K562 (cell line): ENCODE results near the gene MYBPH.

Source experiments
- CREB1 ChIP-seq, 2 experiments: sonication (generic) in 1 of 2; formaldehyde crosslinking in 1 of 2; IDR thresholded peaks; 2 replicates each; pipeline versions ENCODE4 v1.6.1 to v1.8.0; 2012 to 2022; ENCODE audit warnings: inconsistent platforms in 1 of 2, mild to moderate bottlenecking in 1 of 2, missing genetic modification reagents in 1 of 2, moderate library complexity in 1 of 2
- ELF1 ChIP-seq: fragments of 200-800 bp; sonication (Bioruptor generic); IDR thresholded peaks from 2 replicates; pipeline ENCODE4 v1.6.1; 2016; ENCODE audit warnings: missing genetic modification characterization, missing compliant biosample characterization
- JUND ChIP-seq, 2 experiments: IDR thresholded peaks; 2 replicates in 1 of 2; 3 replicates in 1 of 2; pipeline ENCODE4 v1.6.1; 2011; ENCODE audit warnings: borderline replicate concordance in 2 of 2, low read depth in 2 of 2, low read length in 2 of 2, improper control_type of control experiment in 1 of 2, missing biosample characterization in 1 of 2, missing genetic modification characterization in 1 of 2, missing genetic modification reagents in 1 of 2
- MAZ ChIP-seq, 2 experiments: fragments of 450-650 bp in 1 of 2; sonication (generic) in 1 of 2; formaldehyde crosslinking; IDR thresholded peaks in 1 of 2; conservative IDR thresholded peaks in 1 of 2; 2 replicates each; pipeline versions ENCODE4 v1.4.0 to v1.5.0; 2020; ENCODE audit warnings: mild to moderate bottlenecking in 1 of 2, missing genetic modification reagents in 1 of 2
- MED1 ChIP-seq: sonication (generic); formaldehyde crosslinking; IDR thresholded peaks from 2 replicates; pipeline ENCODE4 v1.8.1; 2023; ENCODE audit warnings: missing genetic modification reagents, borderline replicate concordance
- PATZ1 ChIP-seq: fragments of 250-450 bp; sonication (Bioruptor Pico); IDR thresholded peaks from 2 replicates; pipeline ENCODE4 v1.5.0; 2020; ENCODE audit warnings: mild to moderate bottlenecking, borderline replicate concordance
- PHB ChIP-seq: fragments of 250-450 bp; sonication (Bioruptor Pico); IDR thresholded peaks from 2 replicates; pipeline ENCODE4 v1.5.0; 2021
- POLR2AphosphoS5 ChIP-seq: IDR thresholded peaks from 2 replicates; pipeline ENCODE4 v1.6.1; 2011; ENCODE audit warnings: mild to moderate bottlenecking, low read depth, low read length, moderate library complexity; ENCODE audit not compliant: control insufficient read depth, insufficient read depth
- REST ChIP-seq, 2 experiments: fragments of 450-650 bp; formaldehyde crosslinking in 1 of 2; IDR thresholded peaks; 2 replicates each; pipeline versions ENCODE4 v1.4.0 to v1.6.1; 2014 to 2020; ENCODE audit warnings: mild to moderate bottlenecking in 2 of 2, borderline replicate concordance in 1 of 2, low read depth in 1 of 2
- WHSC1 ChIP-seq: IDR thresholded peaks from one replicate; pipeline ENCODE4 v1.6.1; 2012; ENCODE audit warnings: low read length, control low read depth, inconsistent platforms
- XRCC5 ChIP-seq: fragments of 200-400 bp; formaldehyde crosslinking; IDR thresholded peaks from 2 replicates; pipeline ENCODE4 v1.6.1; 2017; ENCODE audit warnings: low read depth, mild to moderate bottlenecking, low read length
- ZNF311 ChIP-seq: fragments of 250-450 bp; sonication (Bioruptor Pico); IDR thresholded peaks from 2 replicates; pipeline ENCODE4 v1.4.0; 2020; ENCODE audit warnings: mild to moderate bottlenecking, moderate library complexity
- ZNF589 ChIP-seq: fragments of 200-800 bp; sonication (Bioruptor generic); IDR thresholded peaks from 2 replicates; pipeline ENCODE4 v1.6.1; 2016; ENCODE audit warnings: low read depth, missing genetic modification characterization, missing compliant biosample characterization
- TF ChIP-seq, protein P1 (sequence below), 2 experiments: fragments of 450-650 bp in 1 of 2; sonication (generic) in 1 of 2; formaldehyde crosslinking in 1 of 2; IDR thresholded peaks; 2 replicates each; pipeline versions ENCODE4 v1.7.1 to v1.9.0; 2016 to 2022; ENCODE audit warnings: inconsistent platforms in 1 of 2, mild to moderate bottlenecking in 1 of 2, missing genetic modification reagents in 1 of 2

DNA sequence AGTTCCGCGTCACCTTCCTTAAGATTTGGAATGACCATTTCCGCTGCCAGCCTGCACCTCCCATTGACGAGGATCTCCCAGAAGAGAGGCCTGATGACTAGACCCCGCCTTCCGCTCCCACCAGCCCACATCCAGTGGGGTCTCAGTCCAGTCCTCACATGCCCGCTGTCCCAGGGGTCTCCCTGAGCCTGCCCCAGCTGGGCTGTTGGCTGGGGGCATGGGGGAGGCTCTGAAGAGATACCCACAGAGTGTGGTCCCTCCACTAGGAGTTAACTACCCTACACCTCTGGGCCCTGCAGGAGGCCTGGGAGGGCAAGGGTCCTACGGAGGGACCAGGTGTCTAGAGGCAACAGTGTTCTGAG lies 9.8 kb downstream of the MYBPH start:
- TF ChIP-seq ZNF311 = no peak
- TF ChIP-seq JUND (IDR thresholded peaks at IDR 0.05; ENCODE audit: borderline replicate concordance, low read depth, low read length) = no peak
- TF ChIP-seq JUND (tag; IDR thresholded peaks at IDR 0.05; ENCODE audit: borderline replicate concordance, low read depth, low read length) = no peak
- TF ChIP-seq, protein P1, sequence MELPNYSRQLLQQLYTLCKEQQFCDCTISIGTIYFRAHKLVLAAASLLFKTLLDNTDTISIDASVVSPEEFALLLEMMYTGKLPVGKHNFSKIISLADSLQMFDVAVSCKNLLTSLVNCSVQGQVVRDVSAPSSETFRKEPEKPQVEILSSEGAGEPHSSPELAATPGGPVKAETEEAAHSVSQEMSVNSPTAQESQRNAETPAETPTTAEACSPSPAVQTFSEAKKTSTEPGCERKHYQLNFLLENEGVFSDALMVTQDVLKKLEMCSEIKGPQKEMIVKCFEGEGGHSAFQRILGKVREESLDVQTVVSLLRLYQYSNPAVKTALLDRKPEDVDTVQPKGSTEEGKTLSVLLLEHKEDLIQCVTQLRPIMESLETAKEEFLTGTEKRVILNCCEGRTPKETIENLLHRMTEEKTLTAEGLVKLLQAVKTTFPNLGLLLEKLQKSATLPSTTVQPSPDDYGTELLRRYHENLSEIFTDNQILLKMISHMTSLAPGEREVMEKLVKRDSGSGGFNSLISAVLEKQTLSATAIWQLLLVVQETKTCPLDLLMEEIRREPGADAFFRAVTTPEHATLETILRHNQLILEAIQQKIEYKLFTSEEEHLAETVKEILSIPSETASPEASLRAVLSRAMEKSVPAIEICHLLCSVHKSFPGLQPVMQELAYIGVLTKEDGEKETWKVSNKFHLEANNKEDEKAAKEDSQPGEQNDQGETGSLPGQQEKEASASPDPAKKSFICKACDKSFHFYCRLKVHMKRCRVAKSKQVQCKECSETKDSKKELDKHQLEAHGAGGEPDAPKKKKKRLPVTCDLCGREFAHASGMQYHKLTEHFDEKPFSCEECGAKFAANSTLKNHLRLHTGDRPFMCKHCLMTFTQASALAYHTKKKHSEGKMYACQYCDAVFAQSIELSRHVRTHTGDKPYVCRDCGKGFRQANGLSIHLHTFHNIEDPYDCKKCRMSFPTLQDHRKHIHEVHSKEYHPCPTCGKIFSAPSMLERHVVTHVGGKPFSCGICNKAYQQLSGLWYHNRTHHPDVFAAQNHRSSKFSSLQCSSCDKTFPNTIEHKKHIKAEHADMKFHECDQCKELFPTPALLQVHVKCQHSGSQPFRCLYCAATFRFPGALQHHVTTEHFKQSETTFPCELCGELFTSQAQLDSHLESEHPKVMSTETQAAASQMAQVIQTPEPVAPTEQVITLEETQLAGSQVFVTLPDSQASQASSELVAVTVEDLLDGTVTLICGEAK (IDR thresholded peaks at IDR 0.05) = no peak
- TF ChIP-seq, protein P1 (CRISPR knock-in tag; IDR thresholded peaks at IDR 0.05) = no peak
- TF ChIP-seq PATZ1 (CRISPR knock-in tag) = no peak
- no peak for TF ChIP-seq WHSC1
- no peak for TF ChIP-seq REST (IDR thresholded peaks at IDR 0.05; ENCODE audit: borderline replicate concordance)
- no peak for TF ChIP-seq REST (CRISPR knock-in tag; IDR thresholded peaks at IDR 0.05; ENCODE audit: low read depth)
- no peak for TF ChIP-seq CREB1 (IDR thresholded peaks at IDR 0.05)
- no peak for TF ChIP-seq CREB1 (CRISPR knock-in tag; IDR thresholded peaks at IDR 0.05)
- TF ChIP-seq ZNF589 = no peak
- no peak for TF ChIP-seq MED1 (CRISPR knock-in tag)
- TF ChIP-seq MAZ (CRISPR knock-in tag; conservative IDR thresholded peaks at IDR 0.05 in 1 of 2, IDR thresholded peaks at IDR 0.05 in 1 of 2) = no peak
- no peak for TF ChIP-seq ELF1 (tag)
- no peak for TF ChIP-seq XRCC5
- no peak for TF ChIP-seq POLR2AphosphoS5
- TF ChIP-seq PHB (CRISPR knock-in tag) = no peak
